ENCODE results near the gene OR51M1.

DNA sequence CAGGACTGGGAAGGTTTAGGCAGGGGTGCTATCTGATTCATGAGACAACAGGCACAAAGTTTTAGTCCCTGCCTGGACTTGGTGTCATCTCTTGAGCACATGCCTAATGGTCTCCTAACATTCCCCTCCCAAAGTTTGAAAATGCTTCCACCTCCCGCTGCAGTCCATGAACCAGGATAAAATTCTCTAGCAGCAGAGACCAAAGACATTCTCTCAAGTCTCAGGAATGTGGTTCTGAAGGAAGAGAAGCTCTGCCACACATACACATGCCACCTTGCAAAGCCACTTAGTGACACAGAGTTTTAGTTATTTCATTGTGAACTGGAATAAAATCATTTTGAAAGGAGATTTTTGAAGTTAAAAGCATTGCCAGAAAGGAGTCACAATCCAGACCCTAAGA is 16.8 kb upstream of the OR51M1 start:
- no peak for TF ChIP-seq FOXA1 (IDR thresholded peaks at IDR 0.05)
- TF ChIP-seq SP1 (IDR thresholded peaks at IDR 0.05) = no peak
- no peak for TF ChIP-seq FOXM1 (IDR thresholded peaks at IDR 0.05; ENCODE audit: borderline replicate concordance)
- no peak for TF ChIP-seq L3MBTL2 (conservative IDR thresholded peaks at IDR 0.05)
- TF ChIP-seq SUZ12 (IDR thresholded peaks at IDR 0.05) = no peak
- TF ChIP-seq NFRKB (IDR thresholded peaks at IDR 0.05) = no peak
- no peak for TF ChIP-seq ZNF384 (IDR thresholded peaks at IDR 0.05)
- no peak for TF ChIP-seq FOXK2 (IDR thresholded peaks at IDR 0.05)
- TF ChIP-seq ELF4 (IDR thresholded peaks at IDR 0.05) = no peak
- TF ChIP-seq LEF1 (IDR thresholded peaks at IDR 0.05; ENCODE audit: borderline replicate concordance) = no peak
- TF ChIP-seq, protein P1, sequence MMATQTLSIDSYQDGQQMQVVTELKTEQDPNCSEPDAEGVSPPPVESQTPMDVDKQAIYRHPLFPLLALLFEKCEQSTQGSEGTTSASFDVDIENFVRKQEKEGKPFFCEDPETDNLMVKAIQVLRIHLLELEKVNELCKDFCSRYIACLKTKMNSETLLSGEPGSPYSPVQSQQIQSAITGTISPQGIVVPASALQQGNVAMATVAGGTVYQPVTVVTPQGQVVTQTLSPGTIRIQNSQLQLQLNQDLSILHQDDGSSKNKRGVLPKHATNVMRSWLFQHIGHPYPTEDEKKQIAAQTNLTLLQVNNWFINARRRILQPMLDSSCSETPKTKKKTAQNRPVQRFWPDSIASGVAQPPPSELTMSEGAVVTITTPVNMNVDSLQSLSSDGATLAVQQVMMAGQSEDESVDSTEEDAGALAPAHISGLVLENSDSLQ (IDR thresholded peaks at IDR 0.05) = no peak
- TF ChIP-seq HDGF (IDR thresholded peaks at IDR 0.05; ENCODE audit: borderline replicate concordance) = no peak
- no peak for TF ChIP-seq ARNT (IDR thresholded peaks at IDR 0.05)
